SK-N-SH (cell line): Measurements from ENCODE around the gene ATP2B2. TPM values are rescaled to one million over a fixed set of nuclear protein-coding genes. Genes with fewer than 3 reads are reported as not detected.

ENCODE experiments used
- CTCF ChIA-PET: fragments of 300-600, 350-600 bp; formaldehyde crosslinking; extraction: SDS; loops from one replicate; lab custom pipeline; 2021; lab: Yijun Ruan, JAX
- POLR2A ChIA-PET: fragments of 350-600 bp; sonication (Branson Sonifier 250); formaldehyde crosslinking; extraction: SDS; loops from one replicate; lab custom pipeline; 2020; ENCODE audit warnings: antibody characterized with exemption, inconsistent platforms; lab: Yijun Ruan, JAX
- DNase-seq: peaks from one replicate; pipeline ENCODE4 v3.0.0; 2012
- H2AFZ ChIP-seq: fragments of 200-600 bp; sonication (generic); 2 replicates; pipeline ENCODE4 v1.8.1; 2016; ENCODE audit warnings: antibody characterized with exemption, mild to moderate bottlenecking, low read depth
- H3F3A ChIP-seq: fragments of 200-600 bp; sonication (generic); replicated peaks from 2 replicates; pipeline ENCODE3; 2016; ENCODE audit warnings: antibody characterized with exemption, mild to moderate bottlenecking; ENCODE audit not compliant: insufficient read depth
- H3K27ac ChIP-seq, 2 experiments: fragments of 200-500 bp in 1 of 2; fragments of 200-600 bp in 1 of 2; sonication (Bioruptor generic) in 1 of 2; sonication (generic), shearing (Covaris generic) in 1 of 2; 2 replicates each; pipeline versions ENCODE4 v1.5.1 to v1.6.1; 2014 to 2016; ENCODE audit warnings: low read depth in 2 of 2, inconsistent platforms in 1 of 2, low read length in 1 of 2, mild to moderate bottlenecking in 1 of 2, mixed read lengths in 1 of 2
- H3K27me3 ChIP-seq: fragments of 200-600 bp; sonication (generic), shearing (Covaris generic); 2 replicates; pipeline ENCODE4 v1.6.1; 2016; ENCODE audit warnings: mixed run types; ENCODE audit not compliant: insufficient read depth
- H3K36me3 ChIP-seq, 2 experiments: fragments of 200-500 bp in 1 of 2; fragments of 200-600 bp in 1 of 2; sonication (Bioruptor generic) in 1 of 2; sonication (generic) in 1 of 2; replicated peaks in 1 of 2; 2 replicates each; pipeline versions ENCODE3 to v1.5.1; 2014 to 2016; ENCODE audit warnings: low read length in 1 of 2, mild to moderate bottlenecking in 1 of 2; ENCODE audit not compliant: insufficient read depth in 2 of 2, control insufficient read depth in 1 of 2
- H3K4me1 ChIP-seq, 2 experiments: fragments of 200-500 bp in 1 of 2; fragments of 200-600 bp in 1 of 2; sonication (Bioruptor generic) in 1 of 2; sonication (generic), shearing (Covaris generic) in 1 of 2; 2 replicates each; pipeline versions ENCODE4 v1.5.1 to v1.6.1; 2014 to 2016; ENCODE audit warnings: low read depth in 1 of 2, low read length in 1 of 2, mixed run types in 1 of 2; ENCODE audit not compliant: insufficient read depth in 2 of 2, control insufficient read depth in 1 of 2
- H3K4me2 ChIP-seq: fragments of 200-600 bp; sonication (generic), shearing (Covaris generic); 2 replicates; pipeline ENCODE4 v1.6.1; 2017; ENCODE audit warnings: mixed run types
- H3K4me3 ChIP-seq, 2 experiments: fragments of 200-500 bp in 1 of 2; fragments of 200-600 bp in 1 of 2; sonication (Bioruptor generic) in 1 of 2; sonication (generic), shearing (Covaris generic) in 1 of 2; 2 replicates each; pipeline versions ENCODE4 v1.5.1 to v1.8.1; 2014 to 2016; ENCODE audit warnings: low read depth in 2 of 2, inconsistent platforms in 1 of 2, low read length in 1 of 2, mild to moderate bottlenecking in 1 of 2, mixed read lengths in 1 of 2, moderate library complexity in 1 of 2
- H3K79me2 ChIP-seq: fragments of 200-600 bp; sonication (generic); 2 replicates; pipeline ENCODE4 v1.8.1; 2017; ENCODE audit warnings: mild to moderate bottlenecking; ENCODE audit not compliant: insufficient read depth
- H3K9ac ChIP-seq: fragments of 200-600 bp; sonication (generic); 2 replicates; pipeline ENCODE4 v1.6.1; 2017; ENCODE audit warnings: mixed run types
- H3K9me2 ChIP-seq: fragments of 200-600 bp; sonication (generic); 2 replicates; pipeline ENCODE4 v1.6.1; 2017; ENCODE audit warnings: mixed run types
- H3K9me3 ChIP-seq: fragments of 200-600 bp; sonication (generic); 2 replicates; pipeline ENCODE4 v1.6.1; 2017; ENCODE audit warnings: mixed run types, mild to moderate bottlenecking, moderate library complexity
- H4K20me1 ChIP-seq: fragments of 200-600 bp; sonication (generic); 2 replicates; pipeline ENCODE4 v1.6.1; 2017; ENCODE audit warnings: mild to moderate bottlenecking, mixed run types; ENCODE audit not compliant: insufficient read depth
- CHD2 ChIP-seq: fragments of 150-350 bp; IDR thresholded peaks from 2 replicates; pipeline ENCODE4 v1.6.1; 2018; ENCODE audit warnings: low read length; ENCODE audit not compliant: partially characterized antibody
- FOSL2 ChIP-seq: IDR thresholded peaks from 2 replicates; pipeline ENCODE4 v1.4.0; 2012; ENCODE audit warnings: low read depth, mild to moderate bottlenecking, moderate library complexity, borderline replicate concordance
- GABPA ChIP-seq: IDR thresholded peaks from 2 replicates; pipeline ENCODE4 v1.4.0; 2012; ENCODE audit warnings: low read depth, mild to moderate bottlenecking
- GATA2 ChIP-seq: sonication (generic); formaldehyde crosslinking; IDR thresholded peaks from 2 replicates; pipeline ENCODE4 v1.5.0; 2020; ENCODE audit warnings: mild to moderate bottlenecking, missing genetic modification reagents
- MXI1 ChIP-seq: IDR thresholded peaks from 2 replicates; pipeline ENCODE4 v1.6.1; 2012; ENCODE audit warnings: mild to moderate bottlenecking, low read depth, low read length, improper control_type of control experiment
- NFIC ChIP-seq: IDR thresholded peaks from 2 replicates; pipeline ENCODE4 v1.4.0; 2012; ENCODE audit warnings: borderline replicate concordance
- RFX5 ChIP-seq: IDR thresholded peaks from 2 replicates; pipeline ENCODE4 v1.6.1; 2012; ENCODE audit warnings: mild to moderate bottlenecking, improper control_type of control experiment, low read length
- RXRA ChIP-seq: IDR thresholded peaks from 2 replicates; pipeline ENCODE4 v1.4.0; 2012; ENCODE audit warnings: low read depth, mild to moderate bottlenecking, borderline replicate concordance
- SMC3 ChIP-seq: IDR thresholded peaks from 2 replicates; pipeline ENCODE4 v1.6.1; 2012; ENCODE audit warnings: low read depth, low read length, improper control_type of control experiment
- TAF1 ChIP-seq: IDR thresholded peaks from 2 replicates; pipeline ENCODE4 v1.6.1; 2012; ENCODE audit warnings: low read depth, mild to moderate bottlenecking, low read length, moderate library complexity, borderline replicate concordance
- TCF12 ChIP-seq: IDR thresholded peaks from 2 replicates; pipeline ENCODE4 v1.4.0; 2012
- whole genome bisulfite sequencing: methylation state at CpG from one replicate; pipeline ENCODE4 v1.1.6; 2017; ENCODE audit warnings: low lambda C conversion rate; 5-methylcytosine and 5-hydroxymethylcytosine counted together
- polyA plus RNA-seq, 3 experiments: library from polyadenylated mRNA; depleted of rRNA; stranded (reverse); fragments of >200 nt; gene quantifications; 2 replicates each; pipeline ENCODE4 v1.2.3, GENCODE V29; 2012
- TF ChIP-seq, protein P1 (sequence below): IDR thresholded peaks from 2 replicates; pipeline ENCODE4 v1.4.0; 2012; ENCODE audit warnings: low read depth, borderline replicate concordance
- TF ChIP-seq, protein P2 (sequence below): IDR thresholded peaks from 2 replicates; pipeline ENCODE4 v1.4.0; 2012; ENCODE audit warnings: low read depth
- TF ChIP-seq, protein P3 (sequence below): fragments of 200-600 bp; sonication (generic); IDR thresholded peaks from 2 replicates; pipeline ENCODE4 v1.6.1; 2017; ENCODE audit warnings: antibody characterized with exemption, mild to moderate bottlenecking, moderate library complexity

The ATP2B2 gene
- polyA plus RNA-seq, 1 of the 3 experiments (the other 2 are of a cell fraction): 0.15 TPM

DNA sequence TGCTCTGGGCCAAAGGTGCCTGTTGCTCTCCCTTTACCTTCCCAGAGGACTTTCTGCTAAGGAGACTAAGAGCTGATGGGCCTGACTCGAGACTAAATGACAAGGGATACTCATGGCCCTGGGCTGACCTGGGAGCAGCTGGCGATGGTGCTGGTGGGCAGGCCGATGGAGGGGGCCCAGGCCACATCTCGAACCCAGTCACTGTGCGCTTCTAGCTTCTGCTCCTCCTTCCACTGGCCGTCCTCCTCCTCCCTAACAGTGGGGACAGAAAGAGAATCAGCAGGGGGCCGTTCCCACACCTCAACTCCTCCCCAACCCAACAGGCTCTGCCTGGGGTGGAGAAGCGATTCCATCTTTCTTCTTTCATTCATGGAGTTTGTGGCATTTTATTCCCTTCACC is 200.5 kb downstream of the ATP2B2 start:
- H3F3A ChIP-seq: peaks cover 18% of the 10 kb centered on the region
- H3K9ac ChIP-seq: no peak overlapping the region
- POLR2A ChIA-PET: interaction anchor here (1.1 kb wide), 1 partner anchor 16 kb away, joined by 3 read pairs; the partner anchor contains the start of gene SEC13
- H3K4me1 ChIP-seq: no peaks in the 10 kb centered on the region
- H3K79me2 ChIP-seq: no peaks in the 10 kb centered on the region
- no peak for DNase-seq
- H3K9me2 ChIP-seq: no peaks in the 10 kb centered on the region
- H3K27me3 ChIP-seq: no peaks in the 10 kb centered on the region
- TF ChIP-seq SMC3 (no peak), TCF12 (no peak)
- TF ChIP-seq, protein P1, sequence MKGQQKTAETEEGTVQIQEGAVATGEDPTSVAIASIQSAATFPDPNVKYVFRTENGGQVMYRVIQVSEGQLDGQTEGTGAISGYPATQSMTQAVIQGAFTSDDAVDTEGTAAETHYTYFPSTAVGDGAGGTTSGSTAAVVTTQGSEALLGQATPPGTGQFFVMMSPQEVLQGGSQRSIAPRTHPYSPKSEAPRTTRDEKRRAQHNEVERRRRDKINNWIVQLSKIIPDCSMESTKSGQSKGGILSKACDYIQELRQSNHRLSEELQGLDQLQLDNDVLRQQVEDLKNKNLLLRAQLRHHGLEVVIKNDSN: no peak
- H4K20me1 ChIP-seq: peaks cover 2% of the 10 kb centered on the region
- no peak overlapping the region for H2AFZ ChIP-seq
- H3K9me3 ChIP-seq: no peaks in the 10 kb centered on the region
- 90% methylated on average over 6 of the region's 8 CpGs for WGBS
- CTCF ChIA-PET: interaction anchor here (1.3 to 1.5 kb wide), 2 partner anchors 15 to 18 kb away, joined by 3 to 7 read pairs; no protein-coding TSS in a partner anchor
- peaks cover 73 to 80% of the 10 kb centered on the region in 2 experiments for H3K36me3 ChIP-seq
- H3K4me2 ChIP-seq: no peak overlapping the region
- no peak overlapping the region for H3K4me3 ChIP-seq
- no peak overlapping the region for H3K27ac ChIP-seq

DNA sequence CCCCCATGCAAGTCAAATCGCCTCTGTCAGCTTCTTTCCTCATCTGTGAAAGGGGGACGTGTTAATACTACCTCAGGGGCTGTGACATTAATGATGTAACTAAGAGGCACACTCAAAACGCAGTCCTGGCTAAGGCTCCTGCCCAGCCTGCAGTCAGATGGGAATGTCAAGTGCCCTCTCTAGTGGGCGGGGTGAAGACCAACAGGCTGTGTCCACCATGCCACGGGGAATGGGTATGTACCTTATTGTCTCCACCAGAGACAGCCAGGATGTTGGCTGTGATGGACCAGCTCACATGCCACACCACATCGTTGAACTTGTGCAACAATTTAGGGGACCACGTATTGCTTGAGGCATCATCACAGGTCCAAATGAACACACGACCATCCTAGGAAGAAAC is 201.6 kb downstream of the ATP2B2 start:
- POLR2A ChIA-PET: no interaction called here
- no peak overlapping the region for H2AFZ ChIP-seq
- no peaks in the 10 kb centered on the region; the same call in 1 of the 2 replicates for H4K20me1 ChIP-seq
- no peak overlapping the region for H3K9ac ChIP-seq
- no peaks in the 10 kb centered on the region for H3K9me3 ChIP-seq
- no peak overlapping the region for H3K4me2 ChIP-seq
- no peaks in the 10 kb centered on the region for H3K27me3 ChIP-seq
- peaks cover 0 to 3% of the 10 kb centered on the region in 2 experiments; a peak in 1 of 4 replicates for H3K4me1 ChIP-seq
- H3K9me2 ChIP-seq: no peaks in the 10 kb centered on the region
- H3K36me3 ChIP-seq: peaks cover 64 to 76% of the 10 kb centered on the region in 2 experiments
- CTCF ChIA-PET: interaction anchor here (1.5 kb wide), 1 partner anchor 17 kb away, joined by 7 read pairs; no protein-coding TSS in a partner anchor
- no peak overlapping the region for H3K4me3 ChIP-seq
- WGBS: 74% methylated on average over 6 of the region's 8 CpGs
- no peak overlapping the region for H3K27ac ChIP-seq
- no peaks in the 10 kb centered on the region for H3K79me2 ChIP-seq
- peaks cover 18% of the 10 kb centered on the region for H3F3A ChIP-seq
- TF ChIP-seq FOSL2 (no peak), RFX5 (no peak), TAF1 (no peak), GABPA (no peak), MXI1 (no peak), NFIC (no peak), CHD2 (no peak)
- no peak for DNase-seq

- 98% methylated on average over 9 of the region's 9 CpGs for WGBS
- Histone ChIP-seq H3K9me3 (no peaks in the 10 kb centered on the region), H3K9ac (no peak overlapping the region)
- POLR2A ChIA-PET: no interaction called here
- TF ChIP-seq FOSL2 (no peak), RXRA (no peak), RFX5 (no peak), GATA2 (no peak), TAF1 (no peak)
- TF ChIP-seq, protein P2, sequence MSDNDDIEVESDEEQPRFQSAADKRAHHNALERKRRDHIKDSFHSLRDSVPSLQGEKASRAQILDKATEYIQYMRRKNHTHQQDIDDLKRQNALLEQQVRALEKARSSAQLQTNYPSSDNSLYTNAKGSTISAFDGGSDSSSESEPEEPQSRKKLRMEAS: no peak
- TF ChIP-seq, protein P3, sequence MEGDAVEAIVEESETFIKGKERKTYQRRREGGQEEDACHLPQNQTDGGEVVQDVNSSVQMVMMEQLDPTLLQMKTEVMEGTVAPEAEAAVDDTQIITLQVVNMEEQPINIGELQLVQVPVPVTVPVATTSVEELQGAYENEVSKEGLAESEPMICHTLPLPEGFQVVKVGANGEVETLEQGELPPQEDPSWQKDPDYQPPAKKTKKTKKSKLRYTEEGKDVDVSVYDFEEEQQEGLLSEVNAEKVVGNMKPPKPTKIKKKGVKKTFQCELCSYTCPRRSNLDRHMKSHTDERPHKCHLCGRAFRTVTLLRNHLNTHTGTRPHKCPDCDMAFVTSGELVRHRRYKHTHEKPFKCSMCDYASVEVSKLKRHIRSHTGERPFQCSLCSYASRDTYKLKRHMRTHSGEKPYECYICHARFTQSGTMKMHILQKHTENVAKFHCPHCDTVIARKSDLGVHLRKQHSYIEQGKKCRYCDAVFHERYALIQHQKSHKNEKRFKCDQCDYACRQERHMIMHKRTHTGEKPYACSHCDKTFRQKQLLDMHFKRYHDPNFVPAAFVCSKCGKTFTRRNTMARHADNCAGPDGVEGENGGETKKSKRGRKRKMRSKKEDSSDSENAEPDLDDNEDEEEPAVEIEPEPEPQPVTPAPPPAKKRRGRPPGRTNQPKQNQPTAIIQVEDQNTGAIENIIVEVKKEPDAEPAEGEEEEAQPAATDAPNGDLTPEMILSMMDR: no peak
- TF ChIP-seq, all 33 proteins: peak for 0
- no peaks in the 10 kb centered on the region for H3K79me2 ChIP-seq
- CTCF ChIA-PET: interaction anchor here (1.1 kb wide), 1 partner anchor 16 kb away, joined by 3 read pairs; no protein-coding TSS in a partner anchor
- peaks cover 13% of the 10 kb centered on the region for H3F3A ChIP-seq
- H3K4me3 ChIP-seq: no peak overlapping the region
- H3K36me3 ChIP-seq: peaks cover 57 to 72% of the 10 kb centered on the region in 2 experiments
- peaks cover 0 to 3% of the 10 kb centered on the region in 2 experiments; a peak in 1 of 4 replicates for H3K4me1 ChIP-seq
- H3K4me2 ChIP-seq: no peak overlapping the region
- no peaks in the 10 kb centered on the region; the same call in 1 of the 2 replicates for H4K20me1 ChIP-seq
- no peak overlapping the region for H2AFZ ChIP-seq
- no peak overlapping the region for H3K27ac ChIP-seq
- no peaks in the 10 kb centered on the region for H3K27me3 ChIP-seq
- no peaks in the 10 kb centered on the region for H3K9me2 ChIP-seq
- no peak for DNase-seq
These were observed 202.3 kb downstream of the ATP2B2 start for GRCh38 chr3:10303105-10303504.
